Activated T-helper 1 cell treated with Interleukin-2 at 50 U/mL for 16 hours (primary cell): Measurements from ENCODE around the gene HOMER2.

ENCODE experiments used
- DNase-seq: peaks from one replicate; pipeline ENCODE4 v3.0.0-alpha.2; 2020; ENCODE audit warnings: low read depth

Gene HOMER2

DNA sequence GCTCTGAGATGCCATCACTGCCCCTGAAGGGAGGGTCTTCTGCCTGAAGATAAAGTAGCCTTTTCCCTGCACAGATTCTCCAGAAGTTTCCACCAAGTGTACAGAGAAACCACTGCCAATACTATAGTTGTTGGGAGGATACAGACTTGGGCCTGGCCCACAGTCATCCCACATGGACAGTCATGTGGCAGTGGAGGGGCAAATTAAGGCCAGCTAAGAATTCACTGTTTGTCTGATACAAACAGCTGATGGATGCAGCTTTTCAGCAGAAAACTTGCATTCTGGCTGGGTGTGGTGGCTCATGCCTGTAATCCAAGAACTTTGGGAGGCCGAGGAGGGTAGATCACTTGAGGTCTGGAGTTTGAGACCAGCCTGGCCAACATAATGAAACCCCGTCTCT is 22.1 kb downstream of the HOMER2 start:
- DNase-seq = no peak

DNA sequence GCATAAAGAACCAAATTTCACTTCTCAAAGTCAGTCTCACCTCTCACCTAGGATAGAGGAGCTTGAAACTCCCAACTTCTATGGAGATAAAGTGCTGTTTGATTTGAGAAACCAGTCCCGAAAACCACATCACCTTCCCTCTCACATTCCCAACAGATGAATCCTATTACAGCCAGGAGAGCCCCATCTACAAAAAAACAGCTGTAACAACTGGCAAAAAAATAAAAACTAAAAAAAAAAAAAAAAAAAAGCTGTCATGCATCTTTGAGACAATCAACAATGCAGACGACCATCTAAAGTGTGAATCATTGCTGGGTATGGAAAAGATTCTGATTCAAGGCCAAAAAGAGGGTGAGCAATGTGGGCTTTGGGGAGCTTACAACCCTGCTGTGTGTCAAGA is 23.8 kb downstream of the HOMER2 start:
- DNase-seq = no peak

DNA sequence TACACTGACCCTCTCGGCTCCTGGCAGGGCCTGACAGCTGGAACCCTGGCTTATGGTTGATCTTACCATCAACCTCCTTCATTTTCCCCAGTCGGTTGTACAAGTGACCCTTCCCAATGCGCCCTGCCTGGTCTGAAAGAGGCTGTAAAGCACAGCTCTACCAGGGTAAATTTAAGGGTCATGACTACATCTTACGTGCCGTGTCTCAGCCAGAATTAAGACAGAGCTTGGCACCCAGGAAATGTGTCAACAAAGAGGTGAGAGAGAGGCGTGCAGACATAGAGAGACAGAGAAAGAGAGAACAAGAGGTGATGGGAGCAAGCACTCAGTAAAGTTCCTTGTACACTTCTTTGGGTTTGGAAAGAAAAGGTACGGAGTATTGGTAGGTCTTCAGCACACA is 28.8 kb downstream of the HOMER2 start:
- DNase-seq = no peak

DNA sequence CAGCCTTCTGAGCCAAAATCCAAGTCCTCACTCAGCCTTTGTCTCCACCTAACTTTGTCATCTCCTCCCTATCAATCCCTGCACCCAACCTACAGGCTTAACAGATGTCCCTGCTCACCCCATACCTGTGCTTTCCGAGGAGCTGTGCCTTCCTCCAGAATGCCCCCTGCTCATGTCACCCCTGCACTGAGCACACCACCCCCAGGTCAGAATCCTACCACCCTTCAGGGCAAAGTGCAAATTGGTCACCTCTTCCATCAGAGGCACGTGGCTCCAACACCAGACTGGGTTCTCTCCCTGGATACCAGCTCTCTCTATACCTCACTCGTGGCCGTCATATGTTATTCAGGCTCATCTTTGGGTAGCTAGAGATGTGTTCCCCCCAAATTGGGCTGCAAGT is 29.8 kb downstream of the HOMER2 start:
- no peak for DNase-seq

DNA sequence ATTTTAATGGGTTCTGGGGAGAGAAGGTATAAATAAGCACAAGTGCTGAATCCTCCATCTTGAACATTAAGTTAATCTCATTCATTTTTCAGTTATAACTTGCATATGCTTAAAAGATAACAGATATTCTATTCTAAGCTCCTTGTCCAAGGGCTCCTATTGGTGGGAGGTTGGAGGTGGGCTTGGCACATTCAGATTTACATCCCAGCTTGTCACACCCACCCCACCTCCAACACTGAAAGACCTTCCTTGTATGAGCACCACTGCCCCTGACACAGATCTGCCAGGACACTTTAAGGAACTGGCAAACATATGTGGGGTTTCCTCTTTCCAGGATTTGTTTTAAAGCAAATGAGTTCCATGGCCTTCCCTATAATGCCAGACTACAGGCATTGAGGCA is 30.6 kb downstream of the HOMER2 start:
- DNase-seq = no peak

DNA sequence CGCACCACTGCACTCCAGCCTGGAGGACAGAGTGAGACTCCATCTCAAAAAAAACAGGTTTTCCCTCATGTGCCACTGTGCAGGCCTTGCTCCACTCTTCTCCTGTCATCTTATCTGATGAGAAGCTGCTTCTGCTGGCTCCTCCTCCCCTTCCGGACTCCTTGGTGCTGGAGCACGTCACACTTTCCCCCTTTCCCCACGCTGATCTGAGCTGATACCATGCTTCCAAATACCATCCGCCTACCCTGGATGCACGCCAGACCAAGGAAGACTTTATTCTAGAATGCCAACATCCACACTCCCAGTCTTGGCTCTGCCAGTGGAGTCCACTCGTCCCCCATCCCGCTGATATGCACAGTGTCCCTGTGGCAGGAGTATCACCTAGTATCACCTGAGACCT is 31.3 kb downstream of the HOMER2 start:
- no peak for DNase-seq

DNA sequence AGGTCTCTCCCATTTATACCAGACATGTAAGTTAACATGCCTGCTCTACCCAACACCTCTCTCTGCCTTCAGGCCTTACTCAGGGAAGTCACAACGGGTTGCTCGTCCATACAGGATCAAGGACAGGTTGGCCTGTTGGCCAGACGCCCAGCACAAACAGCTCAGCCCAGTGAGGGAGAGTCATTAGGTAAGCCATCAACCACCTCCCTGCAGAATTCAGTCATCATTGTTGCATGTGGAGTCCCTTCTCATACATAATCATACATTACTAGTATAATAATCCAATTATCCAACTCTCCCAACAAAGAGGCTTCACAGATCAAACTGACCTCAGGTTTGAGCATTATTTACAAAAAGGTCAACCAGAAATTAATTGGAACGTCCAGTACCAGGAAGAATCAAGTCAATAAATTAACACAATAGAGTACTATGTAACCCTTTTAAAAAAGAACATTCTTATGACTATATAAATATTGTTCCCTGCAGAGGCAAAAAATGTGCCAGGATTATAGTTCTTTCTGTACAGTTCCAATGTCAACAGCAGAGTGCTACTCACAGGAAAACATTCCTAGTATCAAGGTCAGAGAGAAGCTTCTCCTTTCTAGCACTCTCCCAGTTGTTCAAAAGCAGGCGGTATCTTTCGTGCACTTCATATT is 33.2 kb downstream of the HOMER2 start:
- no peak for DNase-seq

DNA sequence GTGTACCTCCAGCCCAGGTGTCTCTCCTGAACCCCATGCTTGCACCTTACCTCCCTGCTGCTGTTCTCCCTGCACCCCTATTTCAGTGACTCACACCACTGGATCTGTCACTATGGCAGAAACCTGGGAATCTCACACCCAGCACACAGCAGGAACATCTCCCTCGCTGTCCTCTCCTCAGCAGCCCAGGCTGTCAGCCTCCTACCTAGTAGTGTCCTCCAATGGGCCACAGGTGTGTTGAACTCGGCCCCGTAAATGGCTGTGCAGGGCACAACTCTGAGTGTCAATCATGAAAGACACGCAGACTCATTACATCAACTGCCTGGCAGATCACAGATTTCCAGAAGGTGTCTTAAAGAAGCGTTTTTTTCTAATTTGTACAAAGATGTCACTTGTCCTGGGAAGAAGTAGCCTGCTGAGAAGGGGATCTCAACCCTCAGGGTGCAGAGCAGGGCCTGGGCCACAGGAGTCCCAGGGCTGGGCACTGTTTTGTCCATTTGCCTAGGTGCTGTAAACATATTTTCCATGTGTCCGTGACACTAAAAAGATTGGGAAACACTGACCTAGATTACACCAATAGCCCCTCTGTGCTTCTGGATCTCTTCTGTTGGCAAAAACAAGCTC is 33.8 kb downstream of the HOMER2 start:
- no peak for DNase-seq

DNA sequence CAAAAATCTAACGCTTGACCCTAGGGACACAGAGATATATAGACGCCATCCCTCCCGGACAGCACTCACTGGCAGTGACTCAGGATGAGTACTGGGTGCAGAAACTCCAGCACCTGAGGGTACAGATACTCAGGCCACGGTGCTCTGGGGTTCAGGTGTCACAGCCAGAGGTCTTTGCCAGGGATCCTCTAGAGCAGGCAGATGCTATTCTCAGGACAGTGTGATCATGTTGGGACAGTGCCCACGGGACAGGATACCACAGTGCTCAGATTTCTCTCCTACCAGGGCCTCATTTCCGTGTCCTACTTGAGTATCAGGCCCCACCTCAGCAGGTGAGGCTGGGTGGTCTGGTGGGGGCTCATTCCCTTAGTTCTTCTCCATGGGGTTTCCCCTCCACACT is 34.4 kb downstream of the HOMER2 start:
- DNase-seq = no peak

DNA sequence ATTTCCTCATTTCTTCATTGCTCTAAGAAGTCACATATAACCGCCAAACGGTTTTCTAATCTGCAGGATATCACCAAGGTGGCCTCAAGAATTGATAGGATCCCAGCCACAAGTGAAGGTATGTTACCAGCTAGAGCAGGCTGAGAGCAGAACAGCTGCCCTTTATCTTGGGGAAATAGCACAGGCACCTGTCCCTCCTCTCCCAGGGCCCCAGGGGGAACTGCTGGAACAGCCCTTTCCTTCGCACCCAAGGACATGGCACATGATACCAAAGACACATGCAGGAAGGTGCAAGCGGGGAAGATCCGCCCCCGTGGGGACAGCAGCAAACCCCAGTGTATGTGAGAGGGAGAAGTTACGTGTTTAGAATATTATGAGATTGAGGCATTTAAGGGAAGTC is 35.3 kb downstream of the HOMER2 start:
- no peak for DNase-seq

DNA sequence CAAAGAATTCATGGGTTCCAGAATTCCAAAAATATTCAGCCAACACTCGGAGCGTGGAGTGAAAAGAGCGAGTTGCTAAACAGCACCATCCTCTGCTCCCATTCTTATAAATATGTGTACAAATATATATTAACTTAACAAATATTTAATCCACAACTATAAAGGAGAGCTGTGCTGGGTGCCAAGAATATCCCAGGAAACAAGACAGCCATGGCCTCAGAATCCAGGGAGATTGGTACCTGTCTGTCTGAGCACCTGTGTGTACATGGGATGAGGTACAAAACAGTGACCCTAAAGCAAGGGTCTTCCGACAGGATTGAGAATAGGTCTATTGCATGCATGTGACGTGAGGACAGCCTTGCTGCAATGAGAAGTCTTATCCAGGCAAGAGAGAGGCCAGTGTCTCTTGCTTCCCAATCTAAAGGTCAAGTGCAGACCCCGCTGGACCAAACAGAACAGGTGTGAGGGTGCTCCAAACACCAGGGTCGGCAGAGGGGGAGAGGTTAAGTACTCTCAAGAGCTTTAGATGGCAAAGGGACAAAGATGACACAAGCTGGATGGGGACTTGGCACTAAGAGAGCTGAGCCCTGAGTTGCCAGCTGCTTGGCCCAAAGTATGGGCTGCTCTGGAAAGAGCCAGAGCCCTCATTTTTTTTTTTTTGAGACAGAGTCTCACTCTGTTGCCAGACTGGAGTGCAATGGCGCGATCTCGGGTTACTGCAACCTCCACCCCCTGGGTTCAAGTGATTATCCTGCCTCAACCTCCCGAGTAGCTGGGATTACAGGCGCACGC is 36.2 kb downstream of the HOMER2 start:
- DNase-seq = no peak

DNA sequence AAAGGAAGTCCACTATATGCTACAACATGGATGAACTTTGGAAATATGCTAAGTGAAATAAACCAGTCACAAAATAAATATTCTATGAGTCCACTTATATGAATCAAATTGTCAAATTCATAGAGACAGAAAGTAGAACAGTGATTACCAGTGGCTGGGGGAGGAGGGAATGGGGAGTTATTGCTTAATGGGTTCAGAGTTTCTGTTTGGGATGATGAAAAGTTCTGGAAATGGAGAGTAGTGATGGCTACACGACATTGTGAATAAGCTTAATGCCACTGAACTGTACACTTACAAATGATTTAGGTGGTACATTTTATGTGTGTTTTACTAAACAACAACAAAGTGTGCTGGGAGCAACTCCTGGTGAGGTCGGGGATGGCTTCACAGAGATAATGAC is 38.1 kb downstream of the HOMER2 start:
- DNase-seq = no peak

DNA sequence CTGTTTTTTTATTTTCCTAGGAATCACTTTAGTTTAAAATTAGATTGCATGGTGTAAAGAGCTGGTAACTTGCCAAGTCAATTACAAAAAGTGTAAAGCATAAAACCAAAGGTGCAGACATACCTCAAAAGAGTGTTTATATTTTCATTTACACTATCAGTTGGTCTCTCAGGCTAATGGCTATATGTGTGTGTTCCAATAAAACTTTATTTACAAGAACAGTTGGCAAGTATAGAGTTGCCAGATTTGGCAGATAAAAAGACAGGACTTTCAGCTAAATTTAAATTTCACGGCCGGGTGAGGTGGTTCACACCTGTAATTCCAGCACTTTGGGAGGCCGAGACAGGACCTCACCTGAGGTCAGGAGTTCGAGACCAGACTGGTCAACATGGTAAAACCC is 41.1 kb downstream of the HOMER2 start:
- no peak for DNase-seq

DNA sequence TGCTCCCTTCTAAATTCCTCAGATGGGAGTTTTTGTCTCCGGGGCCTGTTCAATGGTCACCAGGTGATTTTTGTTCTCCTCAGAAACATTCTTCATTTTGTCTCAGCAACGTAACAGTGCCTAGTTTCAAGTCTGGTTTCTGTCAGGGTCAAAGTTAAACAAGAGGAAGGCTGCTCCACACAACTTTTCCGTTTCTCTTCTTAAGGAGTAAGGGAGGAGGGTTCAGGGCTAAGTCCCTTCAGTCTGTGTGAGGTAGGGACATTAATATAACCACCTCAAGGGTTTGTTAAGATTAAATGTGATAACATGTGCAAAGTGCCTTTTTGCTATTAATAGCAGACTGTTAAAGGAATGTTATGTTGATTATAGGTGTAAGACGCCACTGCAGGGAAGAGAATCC is 41.8 kb downstream of the HOMER2 start:
- no peak for DNase-seq

DNA sequence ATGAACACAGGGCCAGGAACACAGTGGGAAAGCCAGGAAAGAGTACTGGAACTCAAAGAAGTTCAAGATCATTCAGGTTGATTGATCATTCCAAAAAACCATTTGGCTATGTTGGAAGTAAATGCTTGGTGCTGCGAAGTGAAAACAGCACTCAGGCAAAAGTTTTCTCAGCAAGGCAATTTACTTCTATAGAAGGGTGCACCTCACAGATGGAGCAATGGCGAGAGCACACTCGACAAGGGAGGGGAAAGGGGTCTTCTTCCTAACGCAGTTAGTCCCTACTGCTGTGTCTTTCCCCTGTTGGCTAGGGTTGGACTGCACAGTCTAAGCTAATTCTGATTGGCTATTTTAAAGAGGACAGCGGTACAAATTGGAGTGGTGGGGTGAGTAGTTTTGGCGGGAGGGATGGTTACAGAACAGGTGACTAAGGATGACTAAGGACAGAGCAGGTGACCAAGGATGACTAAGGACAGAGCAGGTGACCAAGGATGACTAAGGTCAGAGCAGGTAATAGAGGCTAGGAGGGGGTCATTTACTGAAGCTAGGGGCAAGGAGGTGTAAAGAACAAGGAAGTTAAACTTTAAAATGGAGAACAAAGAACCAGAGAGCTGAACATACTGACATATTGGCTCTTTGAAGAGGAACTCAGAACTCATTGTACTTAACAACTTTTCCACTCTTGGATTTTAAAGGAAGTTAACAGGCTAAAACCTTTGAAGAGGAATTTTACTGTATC is 43.3 kb downstream of the HOMER2 start:
- no peak for DNase-seq

DNA sequence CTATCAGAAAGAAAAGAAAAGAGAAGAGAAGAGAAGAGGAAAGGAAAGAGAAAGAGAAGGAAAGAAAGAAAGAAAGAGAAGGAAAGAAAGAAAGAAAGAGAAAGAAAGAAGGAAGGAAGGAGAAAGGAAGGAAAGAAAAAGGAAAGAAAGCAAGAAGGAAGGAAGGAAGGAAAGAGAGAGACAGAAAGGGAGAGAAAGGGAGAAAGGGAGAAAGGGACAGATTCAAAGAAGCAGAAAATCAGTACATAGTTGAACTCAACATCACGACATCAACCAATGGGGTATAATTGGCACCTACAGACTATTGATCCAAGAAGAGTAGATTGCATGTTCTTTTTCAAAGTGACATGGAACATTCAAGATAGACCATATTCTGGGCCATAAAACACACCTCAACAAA is 45.2 kb downstream of the HOMER2 start:
- no peak for DNase-seq

DNA sequence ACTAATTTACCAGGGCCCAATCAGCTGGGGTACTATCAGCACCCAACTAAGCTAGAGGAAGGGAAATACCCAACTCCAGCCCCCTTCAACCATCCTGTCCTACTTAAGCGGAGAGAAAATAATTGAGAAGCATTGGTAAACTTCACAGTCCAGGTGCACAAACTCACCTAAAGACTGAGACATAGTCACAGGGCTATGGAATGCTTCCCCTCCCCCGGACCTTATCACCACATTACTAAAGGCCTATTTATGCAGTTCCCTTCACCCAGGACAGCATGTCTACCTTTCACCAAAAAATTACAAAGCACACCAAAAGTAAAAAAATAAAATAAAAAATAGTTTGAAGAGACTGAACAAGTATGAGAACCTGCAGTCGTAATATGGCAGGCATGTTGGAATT is 47.9 kb downstream of the HOMER2 start:
- DNase-seq = no peak

DNA sequence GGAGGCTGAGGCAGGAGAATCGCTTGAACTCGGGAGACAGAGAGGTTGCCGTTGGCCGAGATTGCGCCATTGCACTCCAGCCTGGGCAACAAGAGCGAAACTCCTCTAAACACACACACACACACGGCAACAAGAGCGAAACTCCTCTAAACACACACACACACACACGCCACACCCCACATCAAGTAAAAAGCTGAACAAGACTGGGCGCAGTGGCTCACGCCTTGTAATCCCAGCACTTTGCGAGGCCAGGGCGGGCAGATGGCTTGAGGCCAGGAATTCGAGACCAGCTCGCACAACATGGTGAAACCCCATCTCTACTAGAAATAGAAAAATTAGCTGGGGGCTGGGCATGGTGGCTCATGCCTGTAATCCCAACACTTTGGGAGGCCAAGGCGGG is 49.0 kb downstream of the HOMER2 start:
- DNase-seq = no peak

DNA sequence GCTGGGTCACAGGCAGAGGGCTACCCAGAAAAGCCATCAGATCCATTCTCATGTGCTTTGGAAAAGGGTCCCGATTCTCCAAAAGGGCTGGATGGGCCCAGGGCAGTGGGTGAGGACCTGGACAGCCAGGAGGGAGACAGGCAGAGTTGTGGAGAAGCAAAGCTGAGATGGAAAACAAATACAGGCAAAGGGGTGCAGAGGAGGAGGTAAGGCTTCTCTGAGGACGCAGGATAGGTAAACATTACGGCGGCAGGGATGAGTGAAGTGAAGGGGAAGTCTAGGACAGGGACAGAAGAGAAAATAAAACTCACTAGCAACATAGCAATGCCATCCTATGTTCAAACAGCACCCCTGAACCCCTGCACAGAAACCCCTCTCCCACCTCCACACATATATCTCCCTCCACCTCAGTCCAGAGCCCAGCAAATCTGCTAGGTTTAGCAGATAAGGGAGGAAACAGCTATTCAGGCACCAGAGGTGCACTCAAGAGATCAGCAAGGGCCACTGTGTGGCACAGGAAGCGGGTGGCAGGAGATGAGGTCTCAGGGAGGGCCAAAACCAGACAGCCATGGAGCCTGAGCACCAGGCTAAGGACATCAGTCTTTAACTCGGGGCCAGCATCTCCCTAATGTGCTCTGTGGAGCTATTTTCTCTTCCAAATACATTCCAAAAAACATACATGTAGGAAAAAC is 51.3 kb downstream of the HOMER2 start:
- no peak for DNase-seq

DNA sequence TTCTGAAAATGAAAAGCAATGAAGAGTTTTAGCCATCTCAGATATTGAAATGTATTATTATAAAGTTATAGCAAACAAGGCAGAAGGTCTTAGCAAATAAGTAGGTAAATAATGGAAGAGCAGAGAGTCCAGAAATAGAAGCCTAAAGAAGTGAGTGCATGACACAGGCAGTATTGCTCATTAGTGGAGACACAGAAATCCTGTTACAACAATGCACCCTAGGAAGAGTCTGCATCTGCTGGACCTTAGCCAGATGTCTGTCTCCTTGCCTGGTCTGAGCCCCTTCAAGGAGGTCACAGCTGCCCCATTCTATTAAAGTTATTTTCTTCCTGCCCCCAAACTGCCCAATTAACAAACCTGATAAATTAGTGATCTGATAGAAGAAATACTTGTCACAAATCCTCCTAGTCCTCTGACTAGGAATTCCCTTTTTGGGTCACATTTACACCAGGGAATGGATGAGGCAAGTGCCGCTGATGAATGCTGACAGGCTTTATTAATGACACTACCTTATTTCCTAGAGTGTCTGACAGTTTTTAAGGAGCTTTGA is 51.9 kb downstream of the HOMER2 start:
- DNase-seq = no peak

DNA sequence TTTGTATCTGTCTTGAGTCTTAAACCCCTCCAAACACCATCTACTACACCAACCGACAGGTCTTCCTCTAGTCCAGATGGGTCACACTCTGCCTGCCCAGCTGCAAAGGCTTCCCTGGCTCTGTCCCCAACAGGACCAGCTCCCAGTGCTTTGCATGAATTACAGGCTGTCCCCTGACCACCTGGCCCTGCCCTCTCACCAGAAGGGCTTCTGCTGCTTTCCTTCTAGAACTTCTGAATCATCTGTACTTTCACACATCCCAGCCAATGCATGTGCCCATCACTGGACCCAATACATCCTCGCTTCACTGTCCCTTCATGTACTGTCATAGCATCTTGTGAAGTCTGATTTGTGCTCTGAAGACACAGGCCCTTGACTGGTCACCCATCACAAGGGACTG is 53.6 kb downstream of the HOMER2 start:
- DNase-seq = no peak

DNA sequence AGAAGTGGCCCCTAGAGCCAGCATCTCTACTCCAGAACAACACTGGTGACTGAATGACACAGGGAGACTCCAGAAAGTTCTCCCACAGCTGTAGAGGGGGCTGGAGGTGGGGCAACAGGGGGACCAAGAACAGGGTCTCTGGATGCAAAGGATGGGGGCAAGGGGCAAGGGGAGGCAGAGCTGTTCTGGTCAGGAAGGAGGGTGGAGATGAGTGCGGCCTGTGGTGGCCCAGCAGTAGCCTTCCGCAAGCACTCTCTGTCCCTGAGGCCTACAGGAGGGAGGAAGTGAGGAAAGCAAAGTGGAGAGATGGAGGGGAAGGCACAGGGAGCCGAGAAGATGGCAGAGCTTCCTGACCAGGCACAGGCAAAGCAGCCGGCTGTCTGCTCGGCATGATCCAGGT is 56.5 kb downstream of the HOMER2 start:
- no peak for DNase-seq
